NCI-H146 treated with DMSO at 0.1 percent for 48 hours (cell line): ENCODE measurements around the gene UBE2B.
"Not testable (repeated sequence)": the region's sequence is repeated elsewhere in the genome, so short reads cannot be mapped to it uniquely, and the experiment has no call there.

Experiments used
- DNase-seq: peaks from one replicate; lab custom pipeline; 2025; ENCODE audit not compliant: unreplicated experiment; lab: John Stamatoyannopoulos, UW

UBE2B gene

GRCh38 chr5:134398609-134399155 lies 27.3 kb downstream of the UBE2B start:
- DNase-seq = no peak

GRCh38 chr5:134403951-134404350 lies 32.6 kb downstream of the UBE2B start:
- DNase-seq = no peak

GRCh38 chr5:134406390-134406789 lies 35.0 kb downstream of the UBE2B start:
- no peak for DNase-seq

- DNase-seq = no peak
Measured at GRCh38 chr5:134409321-134409720, 38.0 kb downstream of the UBE2B start.

GRCh38 chr5:134410822-134411221 lies 39.5 kb downstream of the UBE2B start:
- DNase-seq = no peak

GRCh38 chr5:134411228-134411545 lies 39.8 kb downstream of the UBE2B start:
- no peak for DNase-seq

- peak; percentile 58 for DNase-seq
Measured at GRCh38 chr5:134411546-134412266, 40.3 kb downstream of the UBE2B start, which contains the start of gene CDKN2AIPNL. TSS of gene CDKN2AIPNL (minus strand) at chr5:134411881. CDS start at chr5:134411854, 27 bp downstream.

- DNase-seq = no peak
Measured at GRCh38 chr5:134413046-134413445, 41.7 kb downstream of the UBE2B start.

GRCh38 chr5:134417707-134418106 lies 46.3 kb downstream of the UBE2B start:
- DNase-seq = no peak

GRCh38 chr5:134418958-134419357 lies 47.6 kb downstream of the UBE2B start:
- DNase-seq = no peak

- no peak for DNase-seq
Measured at GRCh38 chr5:134420343-134420742, 49.0 kb downstream of the UBE2B start.

GRCh38 chr5:134421038-134421437 lies 49.7 kb downstream of the UBE2B start:
- DNase-seq = not testable (repeated sequence)

- DNase-seq = no peak
Measured at GRCh38 chr5:134422791-134423365, 51.5 kb downstream of the UBE2B start.

GRCh38 chr5:134423376-134423775 lies 52.0 kb downstream of the UBE2B start:
- DNase-seq = no peak

- no peak for DNase-seq
Measured at GRCh38 chr5:134426361-134426760, 55.0 kb downstream of the UBE2B start.

- no peak for DNase-seq
Measured at GRCh38 chr5:134427540-134428041, 56.2 kb downstream of the UBE2B start.

- DNase-seq = no peak
Measured at GRCh38 chr5:134430001-134430569, 58.7 kb downstream of the UBE2B start.

- no peak for DNase-seq
Measured at GRCh38 chr5:134432174-134432573, 60.8 kb downstream of the UBE2B start.

GRCh38 chr5:134432677-134433359 lies 61.4 kb downstream of the UBE2B start:
- DNase-seq = no peak

- DNase-seq = no peak
Measured at GRCh38 chr5:134435560-134435959, 64.2 kb downstream of the UBE2B start.

- peak; percentile 41 for DNase-seq
Measured at GRCh38 chr5:134436523-134437339, 65.4 kb downstream of the UBE2B start.
